ENCODE data around the gene TOB1. TPM values are rescaled to one million over a fixed set of nuclear protein-coding genes. Genes with fewer than 3 reads are reported as not detected.

TOB1 gene
- total and polyA plus RNA-seq, 2 donors (not counting 1 experiment from before 2014, with no cell fraction given) = 23.3 to 28.9 TPM

DNA sequence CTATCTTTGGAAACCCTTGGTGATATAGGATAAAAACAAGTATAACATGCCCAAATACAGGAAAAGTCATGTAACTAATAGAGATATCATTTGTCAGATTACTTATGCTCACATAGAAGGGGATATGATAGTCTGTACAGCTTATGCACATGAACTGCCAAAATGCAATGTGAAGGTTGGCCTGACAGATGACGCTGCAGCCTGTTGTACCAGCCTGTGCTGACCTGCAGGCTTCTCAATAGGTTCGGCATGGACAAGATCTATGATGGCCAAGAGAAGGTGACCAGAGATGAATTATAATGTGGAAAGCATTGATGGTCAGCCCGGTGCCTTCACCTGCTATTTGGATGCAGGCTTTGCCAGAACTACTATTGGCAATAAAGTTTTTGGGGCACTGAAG lies 18.1 kb downstream of the TOB1 start:
- H3K9me3 Mint-ChIP-seq (ENCODE audit: insufficient read depth) = peaks cover 6% of the 10 kb centered on the region
- no peak for ATAC-seq (ENCODE audit: low read depth)
- Histone ChIP-seq H3K4me1 (ENCODE audit: control insufficient read depth in 2 of 2, insufficient read depth in 2 of 2, low read length in 2 of 2) (peaks cover 9 to 11% of the 10 kb centered on the region in 2 donors), H3K27ac (ENCODE audit: low read length in 2 of 2) (no peak overlapping the region), H3K4me2 (replicated peaks; ENCODE audit: low read depth, low read length, poor library complexity, severe bottlenecking) (no peak overlapping the region), H3K79me2 (ENCODE audit: control insufficient read depth, insufficient read depth, low read length) (no peaks in the 10 kb centered on the region), H2AFZ (ENCODE audit: insufficient read depth, low read depth, low read length, poor library complexity, severe bottlenecking) (no peak overlapping the region), H3K36me3 (replicated peaks in 1 of 2; ENCODE audit: control extremely low read depth in 1 of 2, control insufficient read depth in 1 of 2, extremely low read depth in 1 of 2, insufficient read depth in 2 of 2, low read length in 1 of 2) (no peaks in the 10 kb centered on the region), H3K27me3 (replicated peaks in 1 of 4; ENCODE audit: control extremely low read depth in 1 of 4, control insufficient read depth in 3 of 4, insufficient read depth in 4 of 4, low read length in 3 of 4) (no peaks in the 10 kb centered on the region), H3K9ac (ENCODE audit: low read length) (no peak overlapping the region), H3K9me3 (ENCODE audit: control extremely low read depth in 1 of 3, control insufficient read depth in 2 of 3, insufficient read depth in 1 of 3, low read length in 2 of 3) (peaks cover 0 to 17% (median 7%) of the 10 kb centered on the region in 3 donors), H4K20me1 (ENCODE audit: control insufficient read depth, insufficient read depth, low read length, poor library complexity, severe bottlenecking) (no peaks in the 10 kb centered on the region), H3K4me3 (ENCODE audit: control extremely low read depth in 1 of 5, extremely low read depth in 1 of 5, insufficient read depth in 1 of 5, low read depth in 2 of 5, low read length in 4 of 5) (no peak overlapping the region)
- ChIA-PET POLR2A (interaction anchor here (0.5 kb wide), 1 partner anchor 65 kb away, joined by 3 read pairs; no protein-coding TSS in a partner anchor), CTCF (interaction anchor here (0.7 to 10.7 kb wide), 2 partner anchors 13 to 106 kb away, joined by 3 to 400 read pairs; no protein-coding TSS in a partner anchor)
- TF ChIP-seq EZH2 (IDR thresholded peaks at IDR 0.05; ENCODE audit: borderline replicate concordance, insufficient read depth, low read depth, low read length, poor library complexity, severe bottlenecking) = no peak
- TF ChIP-seq, protein P1, sequence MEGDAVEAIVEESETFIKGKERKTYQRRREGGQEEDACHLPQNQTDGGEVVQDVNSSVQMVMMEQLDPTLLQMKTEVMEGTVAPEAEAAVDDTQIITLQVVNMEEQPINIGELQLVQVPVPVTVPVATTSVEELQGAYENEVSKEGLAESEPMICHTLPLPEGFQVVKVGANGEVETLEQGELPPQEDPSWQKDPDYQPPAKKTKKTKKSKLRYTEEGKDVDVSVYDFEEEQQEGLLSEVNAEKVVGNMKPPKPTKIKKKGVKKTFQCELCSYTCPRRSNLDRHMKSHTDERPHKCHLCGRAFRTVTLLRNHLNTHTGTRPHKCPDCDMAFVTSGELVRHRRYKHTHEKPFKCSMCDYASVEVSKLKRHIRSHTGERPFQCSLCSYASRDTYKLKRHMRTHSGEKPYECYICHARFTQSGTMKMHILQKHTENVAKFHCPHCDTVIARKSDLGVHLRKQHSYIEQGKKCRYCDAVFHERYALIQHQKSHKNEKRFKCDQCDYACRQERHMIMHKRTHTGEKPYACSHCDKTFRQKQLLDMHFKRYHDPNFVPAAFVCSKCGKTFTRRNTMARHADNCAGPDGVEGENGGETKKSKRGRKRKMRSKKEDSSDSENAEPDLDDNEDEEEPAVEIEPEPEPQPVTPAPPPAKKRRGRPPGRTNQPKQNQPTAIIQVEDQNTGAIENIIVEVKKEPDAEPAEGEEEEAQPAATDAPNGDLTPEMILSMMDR (IDR thresholded peaks at IDR 0.05) = no peak
- intact Hi-C loops (cut with micrococcal nuclease) = no loop called here
- no peak overlapping the region for H3K27ac Mint-ChIP-seq
- WGBS (ENCODE audit: insufficient coverage) = 100% methylated on average over 3 of the region's 3 CpGs
- H3K27me3 Mint-ChIP-seq = no peaks in the 10 kb centered on the region
- DNase-seq = no peak
- no peak overlapping the region for H3K4me3 Mint-ChIP-seq
- H3K4me1 Mint-ChIP-seq = peaks cover 13% of the 10 kb centered on the region

DNA sequence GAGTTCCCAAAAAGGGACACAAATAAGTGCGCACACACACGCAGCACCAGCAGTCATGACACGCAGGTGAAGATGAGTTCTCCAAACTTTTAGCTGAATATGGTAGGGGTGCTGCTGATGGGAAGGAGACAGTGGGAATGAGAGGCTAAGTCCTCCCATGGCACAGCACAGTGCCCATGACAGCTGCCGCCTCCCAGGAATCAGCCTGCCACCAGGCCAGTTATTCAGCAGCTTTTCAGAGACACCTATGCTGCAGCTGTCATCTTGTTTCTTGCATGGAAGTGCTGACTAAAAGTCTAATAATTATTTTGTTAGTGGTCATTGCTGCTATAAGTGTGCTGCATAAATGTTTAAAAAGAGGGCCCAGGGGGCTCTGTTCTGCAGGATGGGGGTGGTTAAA lies 18.6 kb downstream of the TOB1 start:
- no peak for DNase-seq
- Histone ChIP-seq H3K79me2 (ENCODE audit: control insufficient read depth, insufficient read depth, low read length) (no peaks in the 10 kb centered on the region), H3K4me2 (replicated peaks; ENCODE audit: low read depth, low read length, poor library complexity, severe bottlenecking) (no peak overlapping the region), H3K4me1 (ENCODE audit: control insufficient read depth in 2 of 2, insufficient read depth in 2 of 2, low read length in 2 of 2) (peaks cover 6 to 10% of the 10 kb centered on the region in 2 donors), H3K9me3 (ENCODE audit: control extremely low read depth in 1 of 3, control insufficient read depth in 2 of 3, insufficient read depth in 1 of 3, low read length in 2 of 3) (peaks cover 0 to 17% (median 7%) of the 10 kb centered on the region in 3 donors), H3K9ac (ENCODE audit: low read length) (no peak overlapping the region), H3K4me3 (ENCODE audit: control extremely low read depth in 1 of 5, extremely low read depth in 1 of 5, insufficient read depth in 1 of 5, low read depth in 2 of 5, low read length in 4 of 5) (no peak overlapping the region), H4K20me1 (ENCODE audit: control insufficient read depth, insufficient read depth, low read length, poor library complexity, severe bottlenecking) (no peaks in the 10 kb centered on the region), H2AFZ (ENCODE audit: insufficient read depth, low read depth, low read length, poor library complexity, severe bottlenecking) (no peak overlapping the region), H3K27ac (ENCODE audit: low read length in 2 of 2) (no peak overlapping the region), H3K27me3 (replicated peaks in 1 of 4; ENCODE audit: control extremely low read depth in 1 of 4, control insufficient read depth in 3 of 4, insufficient read depth in 4 of 4, low read length in 3 of 4) (no peaks in the 10 kb centered on the region), H3K36me3 (replicated peaks in 1 of 2; ENCODE audit: control extremely low read depth in 1 of 2, control insufficient read depth in 1 of 2, extremely low read depth in 1 of 2, insufficient read depth in 2 of 2, low read length in 1 of 2) (no peaks in the 10 kb centered on the region)
- Mint-ChIP-seq H3K4me1 (peaks cover 11% of the 10 kb centered on the region), H3K27me3 (no peaks in the 10 kb centered on the region), H3K4me3 (no peak overlapping the region), H3K9me3 (ENCODE audit: insufficient read depth) (peaks cover 6% of the 10 kb centered on the region), H3K27ac (no peak overlapping the region)
- TF ChIP-seq, protein P1 (IDR thresholded peaks at IDR 0.05) = no peak
- POLR2A ChIA-PET = interaction anchor here (0.5 kb wide), 1 partner anchor 64 kb away, joined by 3 read pairs; no protein-coding TSS in a partner anchor
- no peak for ATAC-seq (ENCODE audit: low read depth)
- intact Hi-C loops (cut with micrococcal nuclease) = no loop called here
- 100% methylated on average over 1 of the region's 4 CpGs for WGBS (ENCODE audit: insufficient coverage)
- CTCF ChIA-PET = interaction anchor here (0.6 to 10.7 kb wide), 2 partner anchors 36 to 107 kb away, joined by 4 to 400 read pairs; no protein-coding TSS in a partner anchor
